HG02981 (cell line): Measurements from ENCODE around the gene MPEG1.

Experiments used
- ATAC-seq: cut with Tn5 transposase; IDR thresholded peaks from one replicate; pipeline ENCODE4 v1.9.1; 2021; ENCODE audit warnings: mild to moderate bottlenecking, moderate library complexity; ENCODE audit not compliant: unreplicated experiment

The MPEG1 gene

GRCh38 chr11:59212744-59213631 is at the start of gene MPEG1:
Gene MPEG1, minus strand, starts transcription at chr11:59212927. Its CDS starts 62 bp downstream, at chr11:59212865.
- ATAC-seq: no peak

GRCh38 chr11:59262177-59262818 is 49.6 kb upstream of the MPEG1 start:
- ATAC-seq: no peak

- no peak for ATAC-seq
Measured at GRCh38 chr11:59261150-59261549, 48.4 kb upstream of the MPEG1 start.

DNA sequence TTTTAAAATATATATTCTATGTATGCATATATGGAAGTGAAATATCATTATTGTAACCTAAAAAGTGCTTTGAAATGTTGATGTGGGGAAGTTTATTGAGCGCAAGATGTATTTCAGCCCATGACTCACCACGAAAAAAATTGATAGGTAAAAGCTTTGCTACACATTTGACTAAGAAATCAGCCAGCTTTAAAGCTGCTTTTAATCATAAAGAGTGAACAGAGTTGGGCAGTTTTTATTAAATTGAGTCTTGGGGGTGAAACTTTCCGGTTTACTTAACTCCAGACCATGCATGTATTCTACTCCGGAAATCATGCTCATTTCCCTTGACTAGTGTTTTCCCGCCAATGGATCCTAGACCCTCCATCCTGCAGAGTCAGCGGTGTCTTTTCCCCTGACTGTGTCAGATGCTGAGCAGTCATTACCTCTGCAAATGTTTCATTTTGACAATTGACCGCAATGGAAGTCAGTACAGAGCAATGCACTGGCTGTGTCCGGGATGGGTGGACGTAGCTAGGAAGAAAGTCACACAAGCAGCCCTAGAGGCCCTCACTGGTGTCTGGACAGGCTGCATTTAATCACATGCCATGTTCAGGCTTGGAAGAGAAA is 47.2 kb upstream of the MPEG1 start:
- ATAC-seq: no peak

DNA sequence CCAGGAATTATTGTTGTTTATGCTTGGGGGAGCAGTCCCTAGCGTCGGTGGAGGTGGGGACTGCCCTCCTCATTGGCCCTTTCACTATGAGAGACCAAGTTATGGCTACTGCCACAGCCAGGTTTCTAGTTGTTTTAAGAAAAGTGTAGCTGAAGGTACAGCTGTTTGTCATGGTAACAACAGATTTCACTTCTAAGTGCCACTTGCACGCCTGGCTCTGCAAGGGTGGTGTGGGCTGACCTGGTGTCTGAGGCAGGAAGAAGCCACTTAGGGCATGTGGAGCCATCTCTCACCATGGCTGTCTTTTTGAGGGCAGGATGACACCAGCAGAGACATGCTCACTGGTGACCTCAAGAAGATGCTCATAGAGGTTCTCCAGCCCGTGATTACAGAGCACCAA is 46.3 kb upstream of the MPEG1 start:
- ATAC-seq: no peak

- no peak for ATAC-seq
Measured at GRCh38 chr11:59255281-59255680, 42.6 kb upstream of the MPEG1 start.

DNA sequence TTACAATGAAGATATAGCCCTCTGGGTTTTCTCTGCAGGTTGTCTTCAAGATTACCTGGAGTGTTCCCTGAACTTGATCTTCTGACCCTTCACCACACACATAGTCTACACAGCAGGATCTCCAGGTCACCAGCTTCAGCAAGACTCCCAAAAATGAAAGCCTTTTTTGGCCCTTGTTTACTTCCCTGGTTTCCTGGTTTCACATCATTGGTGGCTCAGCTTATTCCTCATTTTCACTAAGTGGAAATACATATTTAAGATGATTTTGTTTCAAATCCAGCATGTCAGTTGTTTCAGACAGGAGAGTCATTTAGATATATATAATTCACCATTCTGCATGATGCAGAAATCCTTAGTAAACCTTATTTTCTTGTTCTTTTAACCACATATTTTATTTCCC is 41.6 kb upstream of the MPEG1 start:
- ATAC-seq: no peak

DNA sequence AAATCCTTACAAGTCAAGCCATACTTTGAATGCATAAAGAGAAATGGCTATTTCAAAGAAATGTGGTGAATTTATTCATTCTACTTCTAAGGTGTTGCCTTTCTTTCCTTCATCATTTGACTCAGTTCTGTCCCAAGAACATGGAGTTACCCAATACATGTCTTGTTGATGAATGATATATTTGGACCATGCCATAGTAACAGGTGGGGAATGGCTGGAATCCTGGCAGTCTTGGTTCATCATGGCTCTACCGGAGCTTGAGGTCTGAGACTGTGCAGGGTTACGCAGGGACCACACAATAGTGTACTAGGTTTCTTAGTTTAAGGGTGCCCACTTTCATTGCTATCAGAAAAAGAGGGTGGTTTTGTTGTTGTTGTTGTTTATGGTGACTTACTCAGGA is 40.3 kb upstream of the MPEG1 start:
- no peak for ATAC-seq

DNA sequence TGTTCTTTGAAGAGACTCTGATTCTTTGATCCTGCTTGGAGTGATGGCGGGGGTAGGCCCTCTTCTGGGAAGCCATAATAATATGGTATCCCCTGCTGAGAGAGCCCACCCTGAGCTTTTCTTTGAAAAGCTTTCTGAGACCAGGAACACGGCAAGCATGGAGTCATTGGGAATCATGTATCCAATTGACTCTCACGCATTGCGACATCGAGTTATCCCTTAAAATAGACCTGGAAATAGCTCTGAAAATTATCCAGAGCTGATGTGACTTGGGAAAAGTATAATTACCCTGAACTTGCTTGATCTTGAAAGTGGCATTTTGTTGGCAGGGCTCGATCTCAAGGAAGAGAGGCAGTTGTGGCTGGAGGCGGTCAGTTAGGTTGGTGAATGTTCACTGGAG is 36.8 kb upstream of the MPEG1 start:
- no peak for ATAC-seq

GRCh38 chr11:59247531-59248227 is 35.0 kb upstream of the MPEG1 start:
- no peak for ATAC-seq

GRCh38 chr11:59243633-59244032 is 30.9 kb upstream of the MPEG1 start:
- no peak for ATAC-seq

GRCh38 chr11:59240322-59240721 is 27.6 kb upstream of the MPEG1 start:
- ATAC-seq: no peak

GRCh38 chr11:59226396-59226795 is 13.7 kb upstream of the MPEG1 start:
- no peak for ATAC-seq

- ATAC-seq: peak; percentile 38
Measured at GRCh38 chr11:59225017-59225416, 12.3 kb upstream of the MPEG1 start.

DNA sequence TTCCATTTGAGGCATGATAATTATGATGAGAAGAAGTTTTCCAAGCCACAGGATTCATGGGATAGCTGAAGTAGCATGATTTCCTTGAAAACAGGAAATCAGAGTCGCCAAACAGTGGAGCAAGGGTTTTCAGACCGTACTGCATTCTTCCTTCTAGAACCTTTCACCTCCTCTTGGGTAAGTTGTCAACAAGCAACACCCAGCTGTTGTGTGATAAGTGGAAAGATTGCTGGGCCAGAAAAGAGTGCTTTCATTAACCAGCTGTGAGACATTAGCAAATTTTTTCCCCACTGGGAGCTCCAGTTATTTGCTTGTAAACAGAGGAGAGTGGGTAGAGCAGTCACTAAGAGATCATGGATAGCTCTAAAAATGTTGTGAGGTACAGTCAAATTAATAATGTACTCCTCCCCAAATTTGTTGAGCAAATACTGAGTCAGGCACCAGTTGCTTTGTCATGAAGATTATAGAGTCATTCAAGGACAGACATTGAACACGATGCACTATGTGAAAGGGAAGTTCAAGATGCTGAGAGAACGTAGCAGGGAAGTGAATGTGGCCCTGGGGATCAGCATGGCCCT is 11.7 kb upstream of the MPEG1 start:
- ATAC-seq: peak; percentile 31

- no peak for ATAC-seq
Measured at GRCh38 chr11:59223611-59224010, 10.9 kb upstream of the MPEG1 start.

GRCh38 chr11:59223177-59223576 is 10.4 kb upstream of the MPEG1 start:
- ATAC-seq: no peak

GRCh38 chr11:59222464-59223060 is 9.8 kb upstream of the MPEG1 start:
- ATAC-seq: no peak

GRCh38 chr11:59221441-59221840 is 8.7 kb upstream of the MPEG1 start:
- no peak for ATAC-seq

DNA sequence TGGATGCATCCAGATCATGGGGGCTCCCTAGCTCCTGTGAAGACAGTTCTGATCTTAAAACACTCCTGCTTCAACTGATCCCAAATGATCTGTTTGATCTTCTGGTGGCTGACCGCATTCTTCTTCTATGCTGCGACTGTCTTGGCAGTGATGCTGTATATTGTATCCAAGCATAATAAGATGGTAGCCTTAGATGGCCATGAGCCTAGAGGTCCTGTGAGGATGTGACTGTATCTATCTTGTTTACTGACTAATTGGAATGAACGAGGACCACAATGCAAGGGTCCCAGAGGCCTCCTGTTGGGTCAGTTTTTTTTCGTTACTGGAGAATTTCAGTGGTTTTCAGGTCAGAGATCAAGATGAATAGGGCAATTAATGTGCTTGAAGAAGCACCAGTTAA is 7.1 kb upstream of the MPEG1 start:
- no peak for ATAC-seq

DNA sequence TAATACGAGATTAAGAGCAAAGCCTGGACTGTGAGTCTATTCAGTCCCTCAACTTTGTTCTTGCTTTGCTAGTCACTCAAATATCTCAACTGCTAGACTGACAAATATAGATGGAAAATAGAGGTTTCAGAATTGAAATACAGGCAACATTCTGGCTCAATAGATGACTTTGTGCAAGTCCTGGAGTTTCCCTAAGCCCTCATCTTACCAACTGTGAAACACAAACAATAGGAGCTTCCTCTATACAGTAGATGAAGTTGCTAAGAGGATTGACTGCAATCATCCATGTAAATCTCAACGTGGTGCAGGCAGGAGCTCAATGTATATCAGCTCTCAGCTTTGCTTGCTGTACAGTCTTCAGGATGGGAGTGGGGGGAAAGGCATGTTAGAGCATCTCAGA is 6.2 kb upstream of the MPEG1 start:
- ATAC-seq: no peak
